MM.1S (cell line): ENCODE results near the gene PHACTR1.

ENCODE experiments used
- DNase-seq: peaks from one replicate; pipeline ENCODE4 v3.0.0-alpha.2; 2015
- H2AFZ ChIP-seq: fragments of 300-600 bp; sonication (generic); 2 replicates; pipeline ENCODE4 v1.6.0; 2016; ENCODE audit warnings: antibody characterized with exemption, low read length
- H3F3A ChIP-seq: fragments of 300-600 bp; sonication (generic); 2 replicates; pipeline ENCODE4 v1.6.1; 2016; ENCODE audit warnings: mild to moderate bottlenecking, antibody characterized with exemption, low read length, moderate library complexity, mixed read lengths; ENCODE audit not compliant: insufficient read depth
- H3K27ac ChIP-seq: fragments of 300-600 bp; sonication (generic); 2 replicates; pipeline ENCODE4 v1.5.1; 2016; ENCODE audit warnings: mild to moderate bottlenecking, low read length
- H3K27me3 ChIP-seq: fragments of 300-600 bp; sonication (generic); replicated peaks from 2 replicates; pipeline ENCODE4 v1.6.0; 2016; ENCODE audit warnings: low read length; ENCODE audit not compliant: insufficient read depth
- H3K36me3 ChIP-seq: fragments of 300-600 bp; sonication (generic); replicated peaks from 2 replicates; pipeline ENCODE4 v1.6.1; 2016; ENCODE audit warnings: mild to moderate bottlenecking, low read length, mixed read lengths; ENCODE audit not compliant: insufficient read depth
- H3K4me1 ChIP-seq: fragments of 300-600 bp; sonication (generic); 2 replicates; pipeline ENCODE4 v1.6.1; 2016; ENCODE audit warnings: low read length, mixed read lengths
- H3K4me2 ChIP-seq: fragments of 300-600 bp; sonication (generic); 2 replicates; pipeline ENCODE4 v1.6.0; 2016; ENCODE audit warnings: low read depth, low read length
- H3K4me3 ChIP-seq: fragments of 300-600 bp; sonication (generic); 2 replicates; pipeline ENCODE4 v1.5.1; 2016; ENCODE audit warnings: low read length, mixed read lengths
- H3K79me2 ChIP-seq: fragments of 300-600 bp; sonication (generic); 2 replicates; pipeline ENCODE4 v1.6.1; 2016; ENCODE audit warnings: mixed run types, low read length, mixed read lengths
- H3K9ac ChIP-seq: fragments of 300-600 bp; sonication (generic); 2 replicates; pipeline ENCODE4 v1.6.1; 2016; ENCODE audit warnings: low read length, mixed read lengths
- H3K9me2 ChIP-seq: fragments of 300-600 bp; sonication (generic); replicated peaks from 2 replicates; pipeline ENCODE4 v1.6.1; 2016; ENCODE audit warnings: mild to moderate bottlenecking, low read length, mixed read lengths; ENCODE audit not compliant: insufficient read depth
- H3K9me3 ChIP-seq: fragments of 300-600 bp; sonication (generic); replicated peaks from 2 replicates; pipeline ENCODE4 v1.6.1; 2016; ENCODE audit warnings: mild to moderate bottlenecking, low read length, mixed read lengths; ENCODE audit not compliant: insufficient read depth
- H4K20me1 ChIP-seq: fragments of 300-600 bp; sonication (generic); 2 replicates; pipeline ENCODE4 v1.6.1; 2016; ENCODE audit warnings: mild to moderate bottlenecking, low read length, moderate library complexity, mixed read lengths; ENCODE audit not compliant: insufficient read depth
- CTCF ChIP-seq: fragments of 300-600 bp; sonication (generic); IDR thresholded peaks from 2 replicates; pipeline ENCODE4 v1.5.1; 2016; ENCODE audit warnings: antibody characterized with exemption, low read length, mixed read lengths
- EZH2 ChIP-seq: fragments of 300-600 bp; sonication (generic); optimal IDR thresholded peaks from 2 replicates; pipeline ENCODE3; 2017; ENCODE audit warnings: low read depth, mild to moderate bottlenecking, antibody characterized with exemption, low read length, mixed read lengths
- EZH2phosphoT487 ChIP-seq: fragments of 300-600 bp; sonication (generic); IDR thresholded peaks from 2 replicates; pipeline ENCODE4 v1.6.1; 2018; ENCODE audit warnings: antibody characterized with exemption, low read length

The PHACTR1 gene

GRCh38 chr6:12913201-12913600 lies 196.6 kb downstream of the PHACTR1 start:
- H3K9me2 ChIP-seq, result no peaks in the 10 kb centered on the region

GRCh38 chr6:12916006-12916405 lies 199.4 kb downstream of the PHACTR1 start:
- Histone ChIP-seq H3K27me3 (no peaks in the 10 kb centered on the region), H3K9me2 (no peaks in the 10 kb centered on the region), H2AFZ (no peak overlapping the region), H3K27ac (no peak overlapping the region), H3K4me1 (no peaks in the 10 kb centered on the region), H3F3A (no peaks in the 10 kb centered on the region), H3K9ac (no peak overlapping the region), H3K4me3 (no peak overlapping the region), H3K36me3 (no peaks in the 10 kb centered on the region), H3K4me2 (no peak overlapping the region), H4K20me1 (no peaks in the 10 kb centered on the region), H3K9me3 (no peaks in the 10 kb centered on the region), H3K79me2 (no peaks in the 10 kb centered on the region)
- no peak for TF ChIP-seq EZH2
- TF ChIP-seq EZH2phosphoT487, result no peak
- TF ChIP-seq CTCF, result no peak
- no peak for DNase-seq

More at GRCh38 chr6:12913201-12913600, 196.6 kb downstream of the PHACTR1 start:
- Histone ChIP-seq H3F3A (no peaks in the 10 kb centered on the region), H3K27ac (no peak overlapping the region), H3K4me2 (no peak overlapping the region), H4K20me1 (no peaks in the 10 kb centered on the region), H3K4me3 (no peak overlapping the region), H3K4me1 (no peaks in the 10 kb centered on the region), H3K9me3 (no peaks in the 10 kb centered on the region), H3K9ac (no peak overlapping the region), H2AFZ (no peak overlapping the region), H3K36me3 (no peaks in the 10 kb centered on the region), H3K79me2 (no peaks in the 10 kb centered on the region), H3K27me3 (no peaks in the 10 kb centered on the region)
- no peak for TF ChIP-seq CTCF
- TF ChIP-seq EZH2, result no peak
- TF ChIP-seq EZH2phosphoT487, result no peak
- no peak for DNase-seq

- Histone ChIP-seq H3K4me1 (no peaks in the 10 kb centered on the region), H3K27me3 (no peaks in the 10 kb centered on the region), H3K36me3 (no peaks in the 10 kb centered on the region), H3K4me3 (no peak overlapping the region), H4K20me1 (no peaks in the 10 kb centered on the region), H3K79me2 (no peaks in the 10 kb centered on the region), H3F3A (no peaks in the 10 kb centered on the region), H3K9me2 (no peaks in the 10 kb centered on the region), H3K9ac (no peak overlapping the region), H3K27ac (no peak overlapping the region), H2AFZ (no peak overlapping the region), H3K9me3 (no peaks in the 10 kb centered on the region), H3K4me2 (no peak overlapping the region)
- TF ChIP-seq EZH2phosphoT487 (no peak), EZH2 (no peak), CTCF (no peak)
- no peak for DNase-seq
Measured at GRCh38 chr6:12916420-12917136, 200.0 kb downstream of the PHACTR1 start.
